Prostate gland (tissue), 2 donors: ENCODE data around the gene MBNL2. TPM values are rescaled to one million over a fixed set of nuclear protein-coding genes. Genes with fewer than 3 reads are reported as not detected.

Experiments used
- DNase-seq: peaks from one replicate; pipeline ENCODE4 v3.0.0-alpha.2; 2019; ENCODE audit warnings: low spot score
- H3K27ac ChIP-seq, 2 donors: fragments of 200-600 bp; sonication (generic); 2 replicates each; pipeline ENCODE4 v1.5.1; 2017 to 2019
- H3K27me3 ChIP-seq: fragments of 200-600 bp; sonication (generic); replicated peaks from 2 replicates; pipeline ENCODE4 v1.5.1; 2019; ENCODE audit not compliant: insufficient read depth
- H3K36me3 ChIP-seq, 2 donors: fragments of 200-600 bp; sonication (generic); 1 replicate in 1 of 2; 2 replicates in 1 of 2; pipeline versions ENCODE4 v1.5.1 to v1.8.1; 2017 to 2019
- H3K4me1 ChIP-seq: fragments of 200-600 bp; sonication (generic); replicated peaks from 2 replicates; pipeline ENCODE4 v1.5.1; 2019
- H3K4me3 ChIP-seq, 2 donors: fragments of 200-600 bp; sonication (generic); 2 replicates each; pipeline ENCODE4 v1.5.1; 2017 to 2019
- H3K9me3 ChIP-seq: fragments of 200-600 bp; sonication (generic); 2 replicates; pipeline ENCODE4 v1.5.1; 2017
- CTCF ChIP-seq, 4 experiments: fragments of 200-600 bp in 2 of 4; fragments of 450-650 bp in 2 of 4; sonication (generic) in 2 of 4; IDR thresholded peaks; 1 replicate in 3 of 4; 2 replicates in 1 of 4; pipeline ENCODE4 v1.5.1; 2016 to 2019; ENCODE audit warnings: antibody characterized with exemption in 4 of 4, mild to moderate bottlenecking in 2 of 4, moderate library complexity in 2 of 4
- POLR2A ChIP-seq: fragments of 450-650 bp; IDR thresholded peaks from one replicate; pipeline ENCODE4 v1.6.1; 2016; ENCODE audit warnings: antibody characterized with exemption, mild to moderate bottlenecking
- POLR2AphosphoS5 ChIP-seq: sonication (generic); formaldehyde crosslinking; IDR thresholded peaks from one replicate; pipeline ENCODE4 v1.6.1; 2017; ENCODE audit warnings: antibody characterized with exemption
- WGBS: methylation state at CpG from one replicate; pipeline ENCODE4 v1.1.5; 2018; 5-methylcytosine and 5-hydroxymethylcytosine counted together
- intact Hi-C: fragments of 100-400 bp; cut with DNase I; formaldehyde crosslinking; loops from one replicate; pipeline ENCODE4 v1.14.2; 2022
- total RNA-seq, 2 donors: library from RNA; depleted of rRNA; stranded (reverse); fragments of >200 nt; gene quantifications; one replicate each; pipeline ENCODE4 v1.1.0, GENCODE V29; 2016

Gene MBNL2
- total RNA-seq, 2 donors from 2014 or later: 59.1 to 85.7 TPM

GRCh38 chr13:97390941-97391600 lies 168.9 kb downstream of the MBNL2 start:
- intact Hi-C loops: no loop called here
- no peak overlapping the region for H3K4me3 ChIP-seq
- H3K36me3 ChIP-seq: no peaks in the 10 kb centered on the region
- H3K27ac ChIP-seq: no peak overlapping the region
- no peaks in the 10 kb centered on the region for H3K27me3 ChIP-seq
- TF ChIP-seq POLR2A (no peak), POLR2AphosphoS5 (no peak), CTCF (IDR thresholded peaks at IDR 0.05) (no peak)
- H3K9me3 ChIP-seq: no peaks in the 10 kb centered on the region
- no peak for DNase-seq
- WGBS: 72% methylated on average over 3 of the region's 3 CpGs
- no peaks in the 10 kb centered on the region for H3K4me1 ChIP-seq

- Histone ChIP-seq H3K27ac (no peak overlapping the region), H3K4me1 (no peaks in the 10 kb centered on the region), H3K27me3 (no peaks in the 10 kb centered on the region), H3K4me3 (no peak overlapping the region), H3K36me3 (no peaks in the 10 kb centered on the region), H3K9me3 (no peaks in the 10 kb centered on the region)
- DNase-seq: no peak
- 77% methylated on average over 1 of the region's 1 CpG for WGBS
- intact Hi-C loops: no loop called here
- no peak for TF ChIP-seq POLR2A
- no peak for TF ChIP-seq CTCF (IDR thresholded peaks at IDR 0.05)
- no peak for TF ChIP-seq POLR2AphosphoS5
These were observed 169.9 kb downstream of the MBNL2 start for GRCh38 chr13:97392020-97392419.

GRCh38 chr13:97394542-97394941 lies 172.4 kb downstream of the MBNL2 start:
- no peak for DNase-seq
- Histone ChIP-seq H3K4me1 (no peaks in the 10 kb centered on the region), H3K27me3 (no peaks in the 10 kb centered on the region), H3K27ac (no peak overlapping the region), H3K36me3 (no peaks in the 10 kb centered on the region), H3K4me3 (no peak overlapping the region), H3K9me3 (no peaks in the 10 kb centered on the region)
- intact Hi-C loops: no loop called here
- TF ChIP-seq CTCF (IDR thresholded peaks at IDR 0.05): no peak
- TF ChIP-seq POLR2AphosphoS5: no peak
- no peak for TF ChIP-seq POLR2A

GRCh38 chr13:97395447-97396136 lies 173.5 kb downstream of the MBNL2 start:
- H3K36me3 ChIP-seq: no peaks in the 10 kb centered on the region
- H3K27me3 ChIP-seq: no peaks in the 10 kb centered on the region
- no peak overlapping the region for H3K4me3 ChIP-seq
- no peak for DNase-seq
- no peaks in the 10 kb centered on the region for H3K9me3 ChIP-seq
- no peak overlapping the region for H3K27ac ChIP-seq
- no peak for TF ChIP-seq POLR2A
- intact Hi-C loops: no loop called here
- H3K4me1 ChIP-seq: no peaks in the 10 kb centered on the region
- 89% methylated on average over 4 of the region's 4 CpGs for WGBS

- Histone ChIP-seq H3K36me3 (no peaks in the 10 kb centered on the region), H3K27ac (no peak overlapping the region), H3K4me3 (no peak overlapping the region), H3K27me3 (no peaks in the 10 kb centered on the region), H3K9me3 (no peaks in the 10 kb centered on the region), H3K4me1 (no peaks in the 10 kb centered on the region)
- WGBS: 50% methylated on average over 10 of the region's 10 CpGs
- DNase-seq: no peak
- intact Hi-C loops: no loop called here
- no peak for TF ChIP-seq POLR2A
- no peak for TF ChIP-seq POLR2AphosphoS5
- no peak for TF ChIP-seq CTCF (IDR thresholded peaks at IDR 0.05)
These were observed 175.1 kb downstream of the MBNL2 start for GRCh38 chr13:97397267-97397666.
